Tibial nerve (tissue), 4 donors: ENCODE data around the gene SRPK1. TPM values are rescaled to one million over a fixed set of nuclear protein-coding genes. Genes with fewer than 3 reads are reported as not detected.
"Not testable (repeated sequence)": the region's sequence is repeated elsewhere in the genome, so short reads cannot be mapped to it uniquely, and the experiment has no call there.

Experiments used
- DNase-seq, 2 donors: peaks; one replicate each; pipeline ENCODE4 v3.0.0-alpha.2; 2019; ENCODE audit warnings: low spot score in 2 of 2
- H3K27ac ChIP-seq, 4 donors: fragments of 200-600 bp; sonication (generic) in 3 of 4; one replicate each; pipeline ENCODE4 v1.5.1; 2017 to 2019; ENCODE audit warnings: mild to moderate bottlenecking in 1 of 4
- H3K27me3 ChIP-seq, 2 donors: fragments of 200-600 bp; sonication (generic) in 1 of 2; one replicate each; pipeline versions ENCODE4 v1.5.1 to v1.6.0; 2017 to 2019
- H3K36me3 ChIP-seq, 3 donors: fragments of 200-600 bp; sonication (generic); one replicate each; pipeline ENCODE4 v1.5.1; 2018 to 2019
- H3K4me1 ChIP-seq, 4 donors: fragments of 200-600 bp; sonication (generic) in 3 of 4; one replicate each; pipeline ENCODE4 v1.5.1; 2017 to 2019
- H3K4me3 ChIP-seq, 4 donors: fragments of 200-600 bp; sonication (generic) in 3 of 4; one replicate each; pipeline ENCODE4 v1.5.1; 2017 to 2019; ENCODE audit warnings: mild to moderate bottlenecking in 1 of 4, moderate library complexity in 1 of 4
- H3K9me3 ChIP-seq, 4 donors: fragments of 200-600 bp; sonication (generic) in 3 of 4; one replicate each; pipeline ENCODE4 v1.5.1; 2017 to 2019
- EP300 ChIP-seq, 2 donors: sonication (generic); formaldehyde crosslinking; IDR thresholded peaks; one replicate each; pipeline ENCODE4 v1.6.1; 2017; ENCODE audit warnings: antibody characterized with exemption in 2 of 2, mild to moderate bottlenecking in 1 of 2
- POLR2A ChIP-seq, 2 donors: fragments of 450-650 bp; IDR thresholded peaks; one replicate each; pipeline ENCODE4 v1.6.1; 2017; ENCODE audit warnings: antibody characterized with exemption in 2 of 2, mild to moderate bottlenecking in 2 of 2, moderate library complexity in 2 of 2
- WGBS, 2 donors: methylation state at CpG; one replicate each; pipeline ENCODE4 v1.1.5; 2018; 5-methylcytosine and 5-hydroxymethylcytosine counted together
- total RNA-seq, 4 donors: library from RNA; depleted of rRNA; stranded (reverse); fragments of >200 nt; gene quantifications; one replicate each; pipeline ENCODE4 v1.1.0, GENCODE V29; 2016
- TF ChIP-seq, protein P1 (sequence below), 5 experiments: fragments of 200-600 bp in 3 of 5; fragments of 450-650 bp in 2 of 5; sonication (generic) in 3 of 5; IDR thresholded peaks; one replicate each; pipeline ENCODE4 v1.5.1; 2016 to 2019; ENCODE audit warnings: antibody characterized with exemption in 5 of 5, mild to moderate bottlenecking in 3 of 5, moderate library complexity in 2 of 5

Gene SRPK1
- total RNA-seq, 4 donors from 2014 or later: 23.2 to 48.0 (median 40.2) TPM

DNA sequence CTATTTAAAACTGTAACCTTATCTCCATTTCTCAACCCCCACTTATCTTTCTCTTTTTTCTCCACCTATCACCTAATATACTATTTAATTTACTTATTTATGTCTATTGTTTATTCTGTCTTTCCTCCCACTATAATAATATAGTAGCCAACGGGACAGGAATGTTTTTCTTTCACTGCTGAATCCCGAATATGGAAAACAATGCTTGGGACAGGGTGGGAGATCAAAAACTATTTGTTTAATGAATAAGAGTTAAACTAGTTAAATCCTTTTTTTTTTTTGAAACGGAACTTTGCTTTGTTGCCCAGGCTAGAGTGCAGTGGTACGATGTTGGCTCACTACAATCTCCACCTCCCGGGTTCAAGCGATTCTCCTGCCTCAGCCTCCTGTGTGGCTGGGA, 6.4 kb downstream of the SRPK1 start:
- no peak for DNase-seq
- WGBS, 2 donors: 75 to 79% methylated on average over 6 of the region's 6 CpGs
- TF ChIP-seq EP300 (IDR thresholded peaks at IDR 0.05) (no peak), POLR2A (IDR thresholded peaks at IDR 0.05) (no peak)
- TF ChIP-seq, protein P1, sequence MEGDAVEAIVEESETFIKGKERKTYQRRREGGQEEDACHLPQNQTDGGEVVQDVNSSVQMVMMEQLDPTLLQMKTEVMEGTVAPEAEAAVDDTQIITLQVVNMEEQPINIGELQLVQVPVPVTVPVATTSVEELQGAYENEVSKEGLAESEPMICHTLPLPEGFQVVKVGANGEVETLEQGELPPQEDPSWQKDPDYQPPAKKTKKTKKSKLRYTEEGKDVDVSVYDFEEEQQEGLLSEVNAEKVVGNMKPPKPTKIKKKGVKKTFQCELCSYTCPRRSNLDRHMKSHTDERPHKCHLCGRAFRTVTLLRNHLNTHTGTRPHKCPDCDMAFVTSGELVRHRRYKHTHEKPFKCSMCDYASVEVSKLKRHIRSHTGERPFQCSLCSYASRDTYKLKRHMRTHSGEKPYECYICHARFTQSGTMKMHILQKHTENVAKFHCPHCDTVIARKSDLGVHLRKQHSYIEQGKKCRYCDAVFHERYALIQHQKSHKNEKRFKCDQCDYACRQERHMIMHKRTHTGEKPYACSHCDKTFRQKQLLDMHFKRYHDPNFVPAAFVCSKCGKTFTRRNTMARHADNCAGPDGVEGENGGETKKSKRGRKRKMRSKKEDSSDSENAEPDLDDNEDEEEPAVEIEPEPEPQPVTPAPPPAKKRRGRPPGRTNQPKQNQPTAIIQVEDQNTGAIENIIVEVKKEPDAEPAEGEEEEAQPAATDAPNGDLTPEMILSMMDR (IDR thresholded peaks at IDR 0.05): no peak
- no peak overlapping the region for H3K27ac ChIP-seq
- H3K9me3 ChIP-seq: peaks cover 0 to 9% (median 0%) of the 10 kb centered on the region in 4 donors
- H3K4me3 ChIP-seq: no peak overlapping the region
- no peaks in the 10 kb centered on the region for H3K27me3 ChIP-seq
- peaks cover 0 to 18% (median 10%) of the 10 kb centered on the region in 4 donors for H3K4me1 ChIP-seq
- peaks cover 0 to 40% (median 0%) of the 10 kb centered on the region in 3 donors for H3K36me3 ChIP-seq

DNA sequence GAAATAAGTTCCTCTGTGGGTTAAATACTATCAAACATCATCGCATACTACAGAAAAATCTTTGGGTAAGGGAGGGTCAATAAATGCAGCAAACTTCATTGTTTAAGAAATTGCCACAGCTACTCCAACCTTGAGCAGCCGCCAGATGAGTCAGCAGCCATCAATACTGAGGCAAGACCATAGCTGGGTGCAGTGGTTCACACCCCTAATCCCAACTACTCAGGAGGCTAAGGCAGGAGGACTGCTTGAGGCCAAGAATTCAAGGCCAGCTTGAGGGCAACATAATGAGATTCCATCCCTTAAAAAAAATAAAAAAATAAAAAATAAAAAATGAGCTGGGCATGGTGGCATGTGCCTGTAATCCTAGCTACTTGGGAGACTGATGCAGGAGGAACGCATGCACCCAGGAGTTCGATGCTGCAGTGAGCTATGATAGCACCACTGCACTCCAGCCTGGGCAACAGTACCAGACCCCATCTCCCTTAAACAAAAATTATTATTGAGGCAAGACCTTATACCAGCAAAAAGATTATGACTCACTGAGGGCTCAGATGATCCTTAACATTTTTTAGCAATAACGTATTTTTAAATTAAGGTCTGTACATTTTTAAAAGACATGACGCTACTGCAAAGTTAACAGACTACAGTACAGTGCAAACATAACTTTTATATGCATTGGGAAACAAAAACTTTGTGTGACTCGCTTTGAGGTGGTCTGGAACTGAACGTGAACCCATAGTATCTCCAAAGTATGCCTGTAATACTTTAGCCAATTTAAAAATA, 8.8 kb downstream of the SRPK1 start:
- peaks cover 0 to 51% (median 0%) of the 10 kb centered on the region in 3 donors for H3K36me3 ChIP-seq
- no peak for DNase-seq
- H3K27me3 ChIP-seq: no peaks in the 10 kb centered on the region
- no peak overlapping the region for H3K27ac ChIP-seq
- WGBS, 2 donors: 95 to 97% methylated on average over 8 of the region's 8 CpGs
- no peaks in the 10 kb centered on the region for H3K4me1 ChIP-seq
- H3K4me3 ChIP-seq: no peak overlapping the region
- TF ChIP-seq POLR2A (IDR thresholded peaks at IDR 0.05) (no peak), EP300 (IDR thresholded peaks at IDR 0.05) (no peak)
- TF ChIP-seq, protein P1 (IDR thresholded peaks at IDR 0.05): no peak
- H3K9me3 ChIP-seq: peaks cover 0 to 18% (median 0%) of the 10 kb centered on the region in 4 donors

DNA sequence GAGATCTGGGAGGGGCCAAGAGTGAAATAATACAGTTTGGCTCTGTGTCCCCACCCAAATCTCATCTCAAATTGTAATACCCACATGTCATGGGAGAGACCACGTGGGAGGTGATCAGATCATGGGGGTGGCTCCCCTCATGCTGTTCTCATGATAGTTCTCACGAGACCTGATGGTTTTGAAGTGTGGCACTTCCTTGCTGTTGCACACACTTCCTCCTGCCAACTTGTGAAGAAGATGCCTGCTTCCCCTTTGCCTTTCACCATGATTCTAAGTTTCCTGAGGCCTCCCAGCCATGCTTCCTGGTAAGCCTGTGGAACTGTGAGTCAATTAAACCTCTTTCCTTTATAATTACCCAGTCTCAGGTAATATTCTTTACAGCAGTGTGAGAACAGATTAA, 11.3 kb downstream of the SRPK1 start:
- H3K4me1 ChIP-seq, DNase-seq, H3K27ac ChIP-seq, H3K27me3 ChIP-seq, H3K4me3 ChIP-seq: not testable (repeated sequence)
- Histone ChIP-seq H3K9me3 (peaks cover 0 to 18% (median 0%) of the 10 kb centered on the region in 4 donors), H3K36me3 (peaks cover 0 to 47% (median 0%) of the 10 kb centered on the region in 3 donors)
- WGBS, 2 donors: 86 to 100% methylated on average over 2 of the region's 2 CpGs

DNA sequence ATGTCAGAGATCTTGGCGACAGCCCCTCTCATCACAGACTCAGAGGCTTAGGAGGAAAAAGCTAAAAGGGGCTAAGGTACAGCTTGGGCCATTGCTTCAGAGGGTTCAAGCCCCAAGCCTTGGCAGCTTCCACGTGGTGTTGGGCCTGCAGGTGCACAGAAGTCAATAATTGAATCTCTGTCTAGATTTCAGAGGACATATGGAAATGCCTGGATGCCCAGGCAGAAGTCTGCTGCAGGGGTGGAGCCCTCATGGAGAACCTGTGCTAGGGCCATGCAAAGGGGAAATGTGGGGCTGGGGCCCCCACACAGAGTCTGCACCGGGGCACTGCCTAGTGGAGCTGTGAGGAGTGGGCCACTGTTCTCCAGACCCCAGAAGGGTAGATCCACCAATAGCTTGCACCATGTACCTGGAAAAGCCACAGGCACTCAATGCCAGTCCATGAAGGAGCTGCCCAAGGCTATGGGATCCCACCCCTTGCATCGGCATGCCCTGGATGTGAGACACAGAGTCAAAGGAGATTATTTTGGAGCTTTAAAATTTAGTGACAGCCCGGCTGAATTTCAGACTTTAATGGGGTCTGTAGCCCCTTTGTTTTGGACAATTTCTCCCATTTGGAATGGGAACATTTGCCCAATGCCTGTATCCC, 12.0 kb downstream of the SRPK1 start:
- not testable (repeated sequence) for H3K4me1 ChIP-seq, H3K4me3 ChIP-seq, H3K27me3 ChIP-seq, DNase-seq, H3K27ac ChIP-seq
- H3K36me3 ChIP-seq: peaks cover 0 to 54% (median 0%) of the 10 kb centered on the region in 3 donors
- peaks cover 0 to 18% (median 0%) of the 10 kb centered on the region in 4 donors for H3K9me3 ChIP-seq
- WGBS, 2 donors: 92 to 94% methylated on average over 5 of the region's 5 CpGs

DNA sequence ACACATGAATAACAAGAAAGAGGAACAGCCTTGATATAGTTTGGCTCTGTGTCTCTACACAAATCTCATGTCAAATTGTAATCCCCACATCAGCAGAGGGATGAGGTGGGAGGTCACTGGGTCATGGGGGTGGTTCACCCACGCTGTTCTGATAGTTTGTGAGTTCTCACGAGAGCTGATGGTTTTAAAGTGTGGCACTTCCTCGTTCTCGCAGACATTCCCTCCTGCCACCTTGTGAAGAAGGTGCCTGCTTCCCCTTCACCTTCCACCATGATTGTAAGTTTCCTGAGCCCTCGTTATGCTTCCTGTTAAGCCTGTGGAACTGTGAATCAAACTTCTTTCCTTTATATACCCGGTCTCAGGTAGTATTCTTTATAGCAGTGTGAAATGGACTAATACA, 13.1 kb downstream of the SRPK1 start:
- TF ChIP-seq, protein P1 (IDR thresholded peaks at IDR 0.05): no peak
- TF ChIP-seq POLR2A (IDR thresholded peaks at IDR 0.05): no peak
- no peak for TF ChIP-seq EP300 (IDR thresholded peaks at IDR 0.05)
- Histone ChIP-seq H3K36me3 (peaks cover 0 to 49% (median 0%) of the 10 kb centered on the region in 3 donors), H3K27ac (no peak overlapping the region), H3K27me3 (no peaks in the 10 kb centered on the region), H3K4me1 (no peaks in the 10 kb centered on the region), H3K9me3 (peaks cover 0 to 18% (median 0%) of the 10 kb centered on the region in 4 donors), H3K4me3 (no peak overlapping the region)
- no peak for DNase-seq
- WGBS, 2 donors: 88% methylated on average over 6 of the region's 6 CpGs

DNA sequence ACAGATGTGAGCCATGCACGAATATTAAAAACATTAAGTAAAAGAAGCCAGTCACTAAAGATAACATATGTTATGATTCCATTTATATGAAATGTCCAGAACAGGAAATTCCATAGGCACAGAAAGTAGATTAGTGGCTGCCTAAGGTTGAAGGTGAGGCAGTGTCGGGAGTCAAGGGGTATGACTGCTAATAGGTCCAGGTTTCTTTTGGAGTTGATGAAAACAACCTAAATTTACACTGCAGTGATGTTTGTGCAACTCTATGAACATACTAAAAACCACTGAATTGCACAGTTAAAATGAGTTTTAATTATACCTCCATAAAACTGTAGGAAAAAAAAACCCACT, 14.4 kb downstream of the SRPK1 start:
- WGBS, 2 donors: 67 to 77% methylated on average over 2 of the region's 2 CpGs
- Histone ChIP-seq H3K9me3 (peaks cover 0 to 18% (median 0%) of the 10 kb centered on the region in 4 donors), H3K27ac (no peak overlapping the region), H3K27me3 (no peaks in the 10 kb centered on the region), H3K4me1 (no peaks in the 10 kb centered on the region), H3K4me3 (no peak overlapping the region), H3K36me3 (peaks cover 0 to 42% (median 0%) of the 10 kb centered on the region in 3 donors)
- TF ChIP-seq, protein P1 (IDR thresholded peaks at IDR 0.05): no peak
- TF ChIP-seq POLR2A (IDR thresholded peaks at IDR 0.05) (no peak), EP300 (IDR thresholded peaks at IDR 0.05) (no peak)
- no peak for DNase-seq
